ENCODE measurements around the gene TLCD1. TPM values are rescaled to one million over a fixed set of nuclear protein-coding genes. Genes with fewer than 3 reads are reported as not detected.

TLCD1 gene
- total and polyA plus RNA-seq, 9 donors: 2.3 to 5.6 (median 4.1) TPM

GRCh38 chr17:28684963-28685362 lies 41.1 kb downstream of the TLCD1 start:
- Histone ChIP-seq H3K4me1 (ENCODE audit: control insufficient read depth, insufficient read depth, low read length) (no peaks in the 10 kb centered on the region), H3K27me3 (ENCODE audit: control insufficient read depth, insufficient read depth, low read length) (no peaks in the 10 kb centered on the region), H3K4me3 (ENCODE audit: low read length) (no peak overlapping the region), H3K36me3 (ENCODE audit: control insufficient read depth, insufficient read depth, low read length) (peaks cover 91% of the 10 kb centered on the region), H3K27ac (ENCODE audit: low read length) (no peak overlapping the region), H3K9me3 (replicated peaks; ENCODE audit: control insufficient read depth, low read depth, low read length) (no peaks in the 10 kb centered on the region)
- WGBS (ENCODE audit: insufficient coverage): 44% methylated on average over 3 of the region's 3 CpGs
- peak; percentile 63 for DNase-seq

- WGBS (ENCODE audit: insufficient coverage): 93% methylated on average over 7 of the region's 11 CpGs
- H3K4me3 ChIP-seq (ENCODE audit: low read length): no peak overlapping the region
- H3K36me3 ChIP-seq (ENCODE audit: control insufficient read depth, insufficient read depth, low read length): peaks cover 85% of the 10 kb centered on the region
- H3K27me3 ChIP-seq (ENCODE audit: control insufficient read depth, insufficient read depth, low read length): no peaks in the 10 kb centered on the region
- DNase-seq: no peak
- no peaks in the 10 kb centered on the region for H3K9me3 ChIP-seq (replicated peaks; ENCODE audit: control insufficient read depth, low read depth, low read length)
- no peak overlapping the region for H3K27ac ChIP-seq (ENCODE audit: low read length)
- no peaks in the 10 kb centered on the region for H3K4me1 ChIP-seq (ENCODE audit: control insufficient read depth, insufficient read depth, low read length)
Measured at GRCh38 chr17:28682655-28683054, 43.4 kb downstream of the TLCD1 start.

- Histone ChIP-seq H3K36me3 (ENCODE audit: control insufficient read depth, insufficient read depth, low read length) (peaks cover 77% of the 10 kb centered on the region), H3K27me3 (ENCODE audit: control insufficient read depth, insufficient read depth, low read length) (no peaks in the 10 kb centered on the region), H3K27ac (ENCODE audit: low read length) (no peak overlapping the region), H3K4me3 (ENCODE audit: low read length) (no peak overlapping the region), H3K9me3 (replicated peaks; ENCODE audit: control insufficient read depth, low read depth, low read length) (no peaks in the 10 kb centered on the region), H3K4me1 (ENCODE audit: control insufficient read depth, insufficient read depth, low read length) (no peaks in the 10 kb centered on the region)
- DNase-seq: no peak
- 85% methylated on average over 5 of the region's 7 CpGs for WGBS (ENCODE audit: insufficient coverage)
Measured at GRCh38 chr17:28675980-28676379, 50.1 kb downstream of the TLCD1 start.

DNA sequence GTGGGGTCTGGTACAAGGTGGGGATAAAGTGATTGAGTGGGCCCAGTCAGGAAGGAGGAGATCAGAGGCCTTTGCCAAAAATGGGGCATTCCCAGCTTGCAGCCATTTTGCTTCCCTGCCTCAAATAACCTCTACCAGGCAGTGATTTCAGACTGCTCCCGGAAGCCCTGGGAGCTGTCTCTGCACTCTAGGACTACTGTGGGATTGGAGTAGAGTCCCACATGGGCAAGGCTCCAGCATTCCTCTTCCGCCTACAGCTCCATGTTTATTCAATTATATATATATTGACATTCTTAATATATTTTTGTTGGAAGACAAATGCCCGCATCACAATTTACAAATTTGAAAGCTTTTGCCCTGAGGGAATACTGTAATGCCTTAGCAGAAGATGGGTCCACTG lies 50.5 kb downstream of the TLCD1 start:
- no peaks in the 10 kb centered on the region for H3K27me3 ChIP-seq (ENCODE audit: control insufficient read depth, insufficient read depth, low read length)
- no peaks in the 10 kb centered on the region for H3K4me1 ChIP-seq (ENCODE audit: control insufficient read depth, insufficient read depth, low read length)
- H3K4me3 ChIP-seq (ENCODE audit: low read length): no peak overlapping the region
- H3K9me3 ChIP-seq (replicated peaks; ENCODE audit: control insufficient read depth, low read depth, low read length): no peaks in the 10 kb centered on the region
- peaks cover 75% of the 10 kb centered on the region for H3K36me3 ChIP-seq (ENCODE audit: control insufficient read depth, insufficient read depth, low read length)
- no peak overlapping the region for H3K27ac ChIP-seq (ENCODE audit: low read length)
- no peak for DNase-seq
- no CpG with 5 or more reads among the region's 3 CpGs for WGBS (ENCODE audit: insufficient coverage)

Other genes starting within 250 kb of the TLCD1 start
- gene FOXN1, start 219.9 kb downstream of the TLCD1 start, total RNA-seq: not detected
- gene FOXN1, start 219.9 kb downstream of the TLCD1 start, polyA plus RNA-seq (ENCODE audit: insufficient read depth in 1 of 8, insufficient read length in 8 of 8, low replicate concordance in 1 of 8): 1 to 10 TPM in 1 of 8 donors, under 1 TPM in 2, not detected in 5; 0.04 to 2.1 (median 0.07) TPM
- gene UNC119, start 173.6 kb downstream of the TLCD1 start, total RNA-seq: 17.6 TPM
- gene UNC119, start 173.6 kb downstream of the TLCD1 start, polyA plus RNA-seq (ENCODE audit: insufficient read depth in 1 of 8, insufficient read length in 8 of 8, low replicate concordance in 1 of 8): 10 to 100 TPM; 15.6 to 20.7 (median 17.8) TPM
- gene PIGS, start 154.7 kb downstream of the TLCD1 start, total RNA-seq: 29.4 TPM
- gene PIGS, start 154.7 kb downstream of the TLCD1 start, polyA plus RNA-seq (ENCODE audit: insufficient read depth in 1 of 8, insufficient read length in 8 of 8, low replicate concordance in 1 of 8): 10 to 100 TPM; 36.9 to 57.3 (median 45.9) TPM
- gene ALDOC, start 149.3 kb downstream of the TLCD1 start, total RNA-seq: 2.7 TPM
- gene ALDOC, start 149.3 kb downstream of the TLCD1 start, polyA plus RNA-seq (ENCODE audit: insufficient read depth in 1 of 8, insufficient read length in 8 of 8, low replicate concordance in 1 of 8): 1 to 10 TPM; 1.7 to 4.4 (median 2.5) TPM
- gene SPAG5, start 127.2 kb downstream of the TLCD1 start, total RNA-seq: 16.1 TPM
- gene SPAG5, start 127.2 kb downstream of the TLCD1 start, polyA plus RNA-seq (ENCODE audit: insufficient read depth in 1 of 8, insufficient read length in 8 of 8, low replicate concordance in 1 of 8): 10 to 100 TPM; 25.5 to 42.0 (median 31.4) TPM
- 7.4 TPM for gene RSKR, start 112.0 kb downstream of the TLCD1 start, total RNA-seq
- 10 to 100 TPM in 6 of 8 donors, 1 to 10 TPM in 2; 6.6 to 22.8 (median 13.2) TPM for gene RSKR, start 112.0 kb downstream of the TLCD1 start, polyA plus RNA-seq (ENCODE audit: insufficient read depth in 1 of 8, insufficient read length in 8 of 8, low replicate concordance in 1 of 8)
- gene BLTP2, start 81.1 kb downstream of the TLCD1 start, total RNA-seq: 52.9 TPM
- gene BLTP2, start 81.1 kb downstream of the TLCD1 start, polyA plus RNA-seq (ENCODE audit: insufficient read depth in 1 of 8, insufficient read length in 8 of 8, low replicate concordance in 1 of 8): 10 to 100 TPM; 46.4 to 65.5 (median 51.5) TPM
- gene SDF2, start 64.3 kb downstream of the TLCD1 start, total RNA-seq: 46.1 TPM
- 10 to 100 TPM; 35.5 to 50.4 (median 40.2) TPM for gene SDF2, start 64.3 kb downstream of the TLCD1 start, polyA plus RNA-seq (ENCODE audit: insufficient read depth in 1 of 8, insufficient read length in 8 of 8, low replicate concordance in 1 of 8)
- 28.1 TPM for gene SUPT6H, start 64.0 kb downstream of the TLCD1 start, total RNA-seq
- 10 to 100 TPM; 34.6 to 53.3 (median 44.2) TPM for gene SUPT6H, start 64.0 kb downstream of the TLCD1 start, polyA plus RNA-seq (ENCODE audit: insufficient read depth in 1 of 8, insufficient read length in 8 of 8, low replicate concordance in 1 of 8)
- gene PROCA1, start 14.3 kb downstream of the TLCD1 start, total RNA-seq: 0.80 TPM
- gene PROCA1, start 14.3 kb downstream of the TLCD1 start, polyA plus RNA-seq (ENCODE audit: insufficient read depth in 1 of 8, insufficient read length in 8 of 8, low replicate concordance in 1 of 8): 1 to 10 TPM; 3.0 to 5.5 (median 3.2) TPM
- gene RAB34, start 8.4 kb downstream of the TLCD1 start, total RNA-seq: 86.4 TPM
- 100 to 1,000 TPM in 2 of 8 donors, 10 to 100 TPM in 6; 67.9 to 106 (median 82.0) TPM for gene RAB34, start 8.4 kb downstream of the TLCD1 start, polyA plus RNA-seq (ENCODE audit: insufficient read depth in 1 of 8, insufficient read length in 8 of 8, low replicate concordance in 1 of 8)
- gene RPL23A, start 6.2 kb downstream of the TLCD1 start, total RNA-seq: 2,275 TPM
- gene RPL23A, start 6.2 kb downstream of the TLCD1 start, polyA plus RNA-seq (ENCODE audit: insufficient read depth in 1 of 8, insufficient read length in 8 of 8, low replicate concordance in 1 of 8): 1,000 to 10,000 TPM in 6 of 8 donors, 100 to 1,000 TPM in 2; 953 to 1,341 (median 1,138) TPM
- 1.9 TPM for gene NEK8, start 2.6 kb upstream of the TLCD1 start, total RNA-seq
- 1 to 10 TPM; 2.1 to 3.9 (median 2.7) TPM for gene NEK8, start 2.6 kb upstream of the TLCD1 start, polyA plus RNA-seq (ENCODE audit: insufficient read depth in 1 of 8, insufficient read length in 8 of 8, low replicate concordance in 1 of 8)
- 24.2 TPM for gene TRAF4, start 17.8 kb upstream of the TLCD1 start, total RNA-seq
- gene TRAF4, start 17.8 kb upstream of the TLCD1 start, polyA plus RNA-seq (ENCODE audit: insufficient read depth in 1 of 8, insufficient read length in 8 of 8, low replicate concordance in 1 of 8): 10 to 100 TPM; 58.5 to 91.2 (median 66.1) TPM
- 3.4 TPM for gene FAM222B, start 116.6 kb upstream of the TLCD1 start, total RNA-seq
- gene FAM222B, start 116.6 kb upstream of the TLCD1 start, polyA plus RNA-seq (ENCODE audit: insufficient read depth in 1 of 8, insufficient read length in 8 of 8, low replicate concordance in 1 of 8): 10 to 100 TPM; 10.1 to 14.3 (median 12.8) TPM
- gene ERAL1, start 128.8 kb upstream of the TLCD1 start, total RNA-seq: 18.7 TPM
- gene ERAL1, start 128.8 kb upstream of the TLCD1 start, polyA plus RNA-seq (ENCODE audit: insufficient read depth in 1 of 8, insufficient read length in 8 of 8, low replicate concordance in 1 of 8): 10 to 100 TPM; 36.3 to 49.4 (median 45.1) TPM
- 24.5 TPM for gene FLOT2, start 171.5 kb upstream of the TLCD1 start, total RNA-seq
- 10 to 100 TPM; 68.2 to 77.3 (median 75.3) TPM for gene FLOT2, start 171.5 kb upstream of the TLCD1 start, polyA plus RNA-seq (ENCODE audit: insufficient read depth in 1 of 8, insufficient read length in 8 of 8, low replicate concordance in 1 of 8)
- 5.2 TPM for gene DHRS13, start 176.8 kb upstream of the TLCD1 start, total RNA-seq
- gene DHRS13, start 176.8 kb upstream of the TLCD1 start, polyA plus RNA-seq (ENCODE audit: insufficient read depth in 1 of 8, insufficient read length in 8 of 8, low replicate concordance in 1 of 8): 1 to 10 TPM; 2.9 to 5.9 (median 4.1) TPM
- gene PHF12, start 225.3 kb upstream of the TLCD1 start, total RNA-seq: 16.5 TPM
- 10 to 100 TPM; 22.6 to 37.1 (median 33.6) TPM for gene PHF12, start 225.3 kb upstream of the TLCD1 start, polyA plus RNA-seq (ENCODE audit: insufficient read depth in 1 of 8, insufficient read length in 8 of 8, low replicate concordance in 1 of 8)